ENCODE results near the gene CALCR.

- TF ChIP-seq, protein P1, sequence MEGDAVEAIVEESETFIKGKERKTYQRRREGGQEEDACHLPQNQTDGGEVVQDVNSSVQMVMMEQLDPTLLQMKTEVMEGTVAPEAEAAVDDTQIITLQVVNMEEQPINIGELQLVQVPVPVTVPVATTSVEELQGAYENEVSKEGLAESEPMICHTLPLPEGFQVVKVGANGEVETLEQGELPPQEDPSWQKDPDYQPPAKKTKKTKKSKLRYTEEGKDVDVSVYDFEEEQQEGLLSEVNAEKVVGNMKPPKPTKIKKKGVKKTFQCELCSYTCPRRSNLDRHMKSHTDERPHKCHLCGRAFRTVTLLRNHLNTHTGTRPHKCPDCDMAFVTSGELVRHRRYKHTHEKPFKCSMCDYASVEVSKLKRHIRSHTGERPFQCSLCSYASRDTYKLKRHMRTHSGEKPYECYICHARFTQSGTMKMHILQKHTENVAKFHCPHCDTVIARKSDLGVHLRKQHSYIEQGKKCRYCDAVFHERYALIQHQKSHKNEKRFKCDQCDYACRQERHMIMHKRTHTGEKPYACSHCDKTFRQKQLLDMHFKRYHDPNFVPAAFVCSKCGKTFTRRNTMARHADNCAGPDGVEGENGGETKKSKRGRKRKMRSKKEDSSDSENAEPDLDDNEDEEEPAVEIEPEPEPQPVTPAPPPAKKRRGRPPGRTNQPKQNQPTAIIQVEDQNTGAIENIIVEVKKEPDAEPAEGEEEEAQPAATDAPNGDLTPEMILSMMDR (IDR thresholded peaks at IDR 0.05) = no peak
- TF ChIP-seq POLR2A (IDR thresholded peaks at IDR 0.05) = no peak
- TF ChIP-seq POLR2AphosphoS5 (IDR thresholded peaks at IDR 0.05) = no peak
Measured at GRCh38 chr7:93563584-93563983, 10.9 kb downstream of the CALCR start.

All from stomach (tissue), 4 donors.